ENCODE data around the gene G3BP1. TPM values are rescaled to one million over a fixed set of nuclear protein-coding genes. Genes with fewer than 3 reads are reported as not detected.

The G3BP1 gene
- total RNA-seq, 2 donors from 2014 or later: 346 to 376 TPM

DNA sequence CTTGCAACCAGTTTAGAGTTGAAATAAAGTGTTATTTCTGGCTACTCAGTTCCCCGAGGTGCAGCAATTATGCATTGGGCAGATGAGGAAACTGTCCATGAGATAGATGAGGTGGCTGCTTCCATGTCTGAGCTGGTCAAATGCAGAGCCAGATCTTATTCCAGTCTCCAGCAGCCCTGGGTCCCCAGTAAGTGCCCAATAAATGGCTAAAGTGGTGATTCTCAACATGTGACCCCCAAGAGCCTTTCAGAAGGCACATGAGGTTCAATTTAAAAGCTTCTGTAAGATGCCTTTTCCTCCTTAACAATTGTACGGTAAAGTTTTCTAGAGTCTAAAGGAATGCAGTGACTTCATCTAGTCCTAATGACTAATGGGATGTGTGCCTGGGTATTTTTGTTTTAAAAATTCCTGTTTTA lies 30.8 kb upstream of the G3BP1 start:
- no peak overlapping the region for H3K9ac ChIP-seq (ENCODE audit: extremely low read depth, low read length, poor library complexity, severe bottlenecking)
- 60 to 71% methylated on average over 1 to 2 of the region's 2 CpGs for WGBS, 2 experiments (ENCODE audit: insufficient coverage in 1 of 2, insufficient read length in 1 of 2)
- H3K9me3 ChIP-seq (ENCODE audit: control insufficient read depth, low read length): no peaks in the 10 kb centered on the region
- no peaks in the 10 kb centered on the region for H3K27me3 ChIP-seq (ENCODE audit: control insufficient read depth, insufficient read depth, low read length, poor library complexity, severe bottlenecking)
- H3K27ac ChIP-seq (ENCODE audit: low read depth, low read length): no peak overlapping the region
- peaks cover 15% of the 10 kb centered on the region for H3K4me1 ChIP-seq (ENCODE audit: control insufficient read depth, insufficient read depth, low read length)
- peaks cover 22% of the 10 kb centered on the region for H3K4me1 Mint-ChIP-seq
- peaks cover 20% of the 10 kb centered on the region for H3K36me3 ChIP-seq (ENCODE audit: control insufficient read depth, insufficient read depth, low read length)
- H3K4me3 Mint-ChIP-seq: no peak overlapping the region
- H3K36me3 Mint-ChIP-seq (ENCODE audit: low read depth): peaks cover 13% of the 10 kb centered on the region
- DNase-seq: no peak
- TF ChIP-seq, protein P1, sequence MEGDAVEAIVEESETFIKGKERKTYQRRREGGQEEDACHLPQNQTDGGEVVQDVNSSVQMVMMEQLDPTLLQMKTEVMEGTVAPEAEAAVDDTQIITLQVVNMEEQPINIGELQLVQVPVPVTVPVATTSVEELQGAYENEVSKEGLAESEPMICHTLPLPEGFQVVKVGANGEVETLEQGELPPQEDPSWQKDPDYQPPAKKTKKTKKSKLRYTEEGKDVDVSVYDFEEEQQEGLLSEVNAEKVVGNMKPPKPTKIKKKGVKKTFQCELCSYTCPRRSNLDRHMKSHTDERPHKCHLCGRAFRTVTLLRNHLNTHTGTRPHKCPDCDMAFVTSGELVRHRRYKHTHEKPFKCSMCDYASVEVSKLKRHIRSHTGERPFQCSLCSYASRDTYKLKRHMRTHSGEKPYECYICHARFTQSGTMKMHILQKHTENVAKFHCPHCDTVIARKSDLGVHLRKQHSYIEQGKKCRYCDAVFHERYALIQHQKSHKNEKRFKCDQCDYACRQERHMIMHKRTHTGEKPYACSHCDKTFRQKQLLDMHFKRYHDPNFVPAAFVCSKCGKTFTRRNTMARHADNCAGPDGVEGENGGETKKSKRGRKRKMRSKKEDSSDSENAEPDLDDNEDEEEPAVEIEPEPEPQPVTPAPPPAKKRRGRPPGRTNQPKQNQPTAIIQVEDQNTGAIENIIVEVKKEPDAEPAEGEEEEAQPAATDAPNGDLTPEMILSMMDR (conservative IDR thresholded peaks at IDR 0.05): peak; percentile 0
- no peaks in the 10 kb centered on the region for H3K9me3 Mint-ChIP-seq
- no peaks in the 10 kb centered on the region for H3K27me3 Mint-ChIP-seq (ENCODE audit: insufficient read depth)
- H3K27ac Mint-ChIP-seq: no peak overlapping the region
- no peak overlapping the region for H3K4me3 ChIP-seq (ENCODE audit: low read length)

DNA sequence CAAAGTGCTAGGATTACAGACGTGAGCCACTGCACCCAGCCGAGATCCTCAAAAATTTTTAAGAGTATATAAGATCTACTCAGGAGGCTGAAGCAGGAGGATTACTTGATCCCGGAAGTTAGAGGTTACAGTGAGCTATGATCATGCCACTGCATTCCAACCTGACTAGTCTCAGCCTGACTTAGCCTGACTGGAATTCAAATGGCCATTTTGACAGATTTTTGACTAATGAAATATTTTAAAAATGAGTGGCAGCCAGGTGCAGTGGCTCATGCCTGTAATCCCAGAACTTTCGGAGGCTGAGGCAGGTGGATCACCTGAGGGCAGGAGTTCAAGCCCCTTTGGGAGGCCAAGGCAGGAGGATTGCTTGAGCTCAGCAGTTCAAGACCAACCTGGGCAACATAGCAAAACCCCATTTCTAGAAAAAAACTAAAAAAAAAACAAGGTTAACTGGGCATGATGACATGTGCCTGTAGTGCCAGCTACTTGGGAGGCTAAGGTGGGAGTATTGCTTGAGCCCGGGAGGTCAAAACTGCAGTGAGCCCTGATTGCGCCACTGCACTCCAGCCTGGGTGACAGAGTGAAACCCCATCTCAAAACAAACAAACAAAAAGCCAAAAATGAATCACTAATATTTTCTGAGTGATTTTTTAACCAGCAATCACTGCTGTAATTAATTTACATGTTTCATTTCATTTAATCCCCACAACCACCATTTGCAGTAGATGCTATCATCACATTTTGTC lies 29.9 kb upstream of the G3BP1 start:
- H3K27ac Mint-ChIP-seq: no peak overlapping the region
- no peaks in the 10 kb centered on the region for H3K9me3 Mint-ChIP-seq
- Histone ChIP-seq H3K27me3 (ENCODE audit: control insufficient read depth, insufficient read depth, low read length, poor library complexity, severe bottlenecking) (no peaks in the 10 kb centered on the region), H3K9ac (ENCODE audit: extremely low read depth, low read length, poor library complexity, severe bottlenecking) (no peak overlapping the region), H3K4me1 (ENCODE audit: control insufficient read depth, insufficient read depth, low read length) (peaks cover 11% of the 10 kb centered on the region), H3K4me3 (ENCODE audit: low read length) (no peak overlapping the region), H3K27ac (ENCODE audit: low read depth, low read length) (no peak overlapping the region), H3K9me3 (ENCODE audit: control insufficient read depth, low read length) (no peaks in the 10 kb centered on the region), H3K36me3 (ENCODE audit: control insufficient read depth, insufficient read depth, low read length) (peaks cover 20% of the 10 kb centered on the region)
- TF ChIP-seq, protein P1 (conservative IDR thresholded peaks at IDR 0.05): no peak
- peaks cover 19% of the 10 kb centered on the region for H3K4me1 Mint-ChIP-seq
- H3K4me3 Mint-ChIP-seq: no peak overlapping the region
- no peaks in the 10 kb centered on the region for H3K27me3 Mint-ChIP-seq (ENCODE audit: insufficient read depth)
- H3K36me3 Mint-ChIP-seq (ENCODE audit: low read depth): peaks cover 13% of the 10 kb centered on the region
- WGBS, 2 experiments (ENCODE audit: insufficient coverage in 1 of 2, insufficient read length in 1 of 2): 88 to 94% methylated on average over 6 of the region's 6 CpGs
- no peak for DNase-seq

DNA sequence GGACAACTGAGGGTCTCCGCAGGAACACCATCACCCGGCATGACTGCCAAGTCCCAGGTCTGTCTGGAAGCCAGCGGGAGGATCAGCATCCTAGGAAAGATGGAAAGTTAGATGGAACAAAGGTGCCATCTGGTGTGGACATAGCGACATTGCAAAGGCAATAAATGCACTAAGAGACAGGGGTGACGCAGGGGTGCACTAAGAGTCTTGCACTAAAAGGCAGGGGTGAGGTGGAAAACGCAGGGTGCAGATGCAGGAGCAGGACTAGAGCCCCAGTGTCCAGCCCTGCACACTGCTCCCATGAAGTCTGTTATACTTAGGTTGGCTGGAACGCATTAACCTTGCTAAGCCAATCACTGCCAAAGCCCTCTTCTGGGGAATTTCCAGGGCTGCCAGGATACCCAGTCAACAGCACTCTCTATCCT lies 28.9 kb upstream of the G3BP1 start:
- Mint-ChIP-seq H3K27ac (no peak overlapping the region), H3K4me3 (no peak overlapping the region), H3K27me3 (ENCODE audit: insufficient read depth) (no peaks in the 10 kb centered on the region), H3K36me3 (ENCODE audit: low read depth) (peaks cover 13% of the 10 kb centered on the region), H3K4me1 (peaks cover 11% of the 10 kb centered on the region), H3K9me3 (no peaks in the 10 kb centered on the region)
- Histone ChIP-seq H3K27me3 (ENCODE audit: control insufficient read depth, insufficient read depth, low read length, poor library complexity, severe bottlenecking) (no peaks in the 10 kb centered on the region), H3K9ac (ENCODE audit: extremely low read depth, low read length, poor library complexity, severe bottlenecking) (no peak overlapping the region), H3K4me1 (ENCODE audit: control insufficient read depth, insufficient read depth, low read length) (peaks cover 11% of the 10 kb centered on the region), H3K27ac (ENCODE audit: low read depth, low read length) (no peak overlapping the region), H3K9me3 (ENCODE audit: control insufficient read depth, low read length) (no peaks in the 10 kb centered on the region), H3K4me3 (ENCODE audit: low read length) (no peak overlapping the region), H3K36me3 (ENCODE audit: control insufficient read depth, insufficient read depth, low read length) (peaks cover 20% of the 10 kb centered on the region)
- 46 to 63% methylated on average over 6 to 7 of the region's 7 CpGs for WGBS, 2 experiments (ENCODE audit: insufficient coverage in 1 of 2, insufficient read length in 1 of 2)
- peak; percentile 86 for DNase-seq
- TF ChIP-seq, protein P1 (conservative IDR thresholded peaks at IDR 0.05): peak; percentile 86
